Fibroblast of lung (primary cell): ENCODE results near the gene THRA. TPM values are rescaled to one million over a fixed set of nuclear protein-coding genes. Genes with fewer than 3 reads are reported as not detected.

Experiments
- DNase-seq, 2 donors: peaks; one replicate each; pipeline versions ENCODE4 v3.0.0 to v3.0.0-alpha.2; 2010; ENCODE audit warnings: low read depth in 2 of 2
- H2AFZ ChIP-seq: 2 replicates; pipeline ENCODE4 v1.5.1; 2012; ENCODE audit warnings: low read length, control low read depth, inconsistent platforms
- H3K27ac ChIP-seq: 2 replicates; pipeline ENCODE4 v1.5.1; 2011; ENCODE audit warnings: low read length, control low read depth; ENCODE audit not compliant: insufficient read depth
- H3K27me3 ChIP-seq: 2 replicates; pipeline ENCODE4 v1.5.1; 2011; ENCODE audit warnings: mild to moderate bottlenecking, low read length; ENCODE audit not compliant: control insufficient read depth, insufficient read depth
- H3K36me3 ChIP-seq: 2 replicates; pipeline ENCODE4 v1.5.1; 2011; ENCODE audit warnings: low read length; ENCODE audit not compliant: control insufficient read depth, insufficient read depth
- H3K4me1 ChIP-seq: 2 replicates; pipeline ENCODE4 v1.5.1; 2011; ENCODE audit warnings: low read length; ENCODE audit not compliant: control insufficient read depth, insufficient read depth; ENCODE audit errors: extremely low read depth
- H3K4me2 ChIP-seq: 2 replicates; pipeline ENCODE4 v1.5.1; 2011; ENCODE audit warnings: low read length, control low read depth; ENCODE audit not compliant: insufficient read depth; ENCODE audit errors: extremely low read depth
- H3K4me3 ChIP-seq, 4 experiments: fragments of 200-600 bp in 1 of 4; sonication (generic) in 1 of 4; replicated peaks in 1 of 4; 2 replicates each; pipeline ENCODE4 v1.5.1; 2011 to 2016; ENCODE audit warnings: low read length in 4 of 4, low read depth in 3 of 4, mild to moderate bottlenecking in 3 of 4, control low read depth in 2 of 4, inconsistent platforms in 1 of 4, mixed read lengths in 1 of 4; ENCODE audit not compliant: insufficient read depth in 1 of 4; ENCODE audit errors: control extremely low read depth in 1 of 4
- H3K79me2 ChIP-seq: 2 replicates; pipeline ENCODE4 v1.5.1; 2012; ENCODE audit warnings: mild to moderate bottlenecking, low read length, inconsistent platforms; ENCODE audit not compliant: control insufficient read depth, insufficient read depth
- H3K9ac ChIP-seq: 2 replicates; pipeline ENCODE4 v1.5.1; 2011; ENCODE audit warnings: mild to moderate bottlenecking, low read length, control low read depth; ENCODE audit not compliant: insufficient read depth
- H3K9me3 ChIP-seq: 2 replicates; pipeline ENCODE4 v1.5.1; 2012; ENCODE audit warnings: low read depth, low read length; ENCODE audit not compliant: control insufficient read depth, insufficient read depth
- H4K20me1 ChIP-seq: 2 replicates; pipeline ENCODE4 v1.5.1; 2011; ENCODE audit warnings: low read length; ENCODE audit not compliant: control insufficient read depth, insufficient read depth; ENCODE audit errors: extremely low read depth
- EZH2 ChIP-seq: IDR thresholded peaks from 2 replicates; pipeline ENCODE4 v1.5.1; 2012; ENCODE audit warnings: low read length, control low read depth, mild to moderate bottlenecking; ENCODE audit errors: missing control alignments
- polyA plus RNA-seq, 2 donors: library from polyadenylated mRNA; depleted of rRNA in 1 of 2; stranded (reverse) in 1 of 2; unstranded in 1 of 2; fragments of >200 nt; gene quantifications; 2 replicates each; pipeline ENCODE4 v1.2.1, GENCODE V29; 2011 to 2012; ENCODE audit warnings: missing spikeins in 1 of 2
- total RNA-seq: library from RNA; depleted of rRNA; stranded (reverse); fragments of >200 nt; gene quantifications from 2 replicates; pipeline ENCODE4 v1.2.1, GENCODE V29; 2014
- TF ChIP-seq, protein P1 (sequence below), 2 donors: IDR thresholded peaks in 1 of 2; conservative IDR thresholded peaks in 1 of 2; 1 replicate in 1 of 2; 2 replicates in 1 of 2; pipeline ENCODE4 v1.5.1; 2011 to 2012; ENCODE audit warnings: low read length in 2 of 2, control low read depth in 1 of 2, inconsistent platforms in 1 of 2, low read depth in 1 of 2, mild to moderate bottlenecking in 1 of 2

THRA gene
- total and polyA plus RNA-seq, 2 donors (not counting 1 experiment from before 2014, with no cell fraction given): 27.2 to 52.8 TPM

DNA sequence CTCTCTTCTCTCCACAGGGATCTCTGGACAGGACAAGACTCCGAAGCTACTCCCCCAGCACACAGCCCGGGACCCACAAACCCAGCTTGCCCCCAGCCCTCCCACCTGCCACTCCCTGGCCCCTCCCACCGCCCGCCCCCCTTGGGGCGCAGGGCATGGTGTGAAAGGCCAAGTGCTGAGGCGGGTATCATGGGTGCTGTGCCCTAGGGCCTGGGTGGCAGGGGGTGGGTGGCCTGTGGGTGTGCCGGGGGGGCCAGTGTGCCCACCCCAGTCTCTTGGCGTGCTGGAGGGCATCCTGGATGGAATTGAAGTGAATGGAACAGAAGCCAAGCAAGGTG lies 11.4 kb downstream of the THRA start:
- Histone ChIP-seq H3K27ac (no peak overlapping the region), H3K4me1 (peaks cover 34% of the 10 kb centered on the region), H4K20me1 (no peaks in the 10 kb centered on the region), H3K9ac (no peak overlapping the region), H3K79me2 (peaks cover 9% of the 10 kb centered on the region), H3K36me3 (peaks cover 8% of the 10 kb centered on the region), H3K27me3 (no peaks in the 10 kb centered on the region), H2AFZ (no peak overlapping the region), H3K4me3 (no peak overlapping the region), H3K4me2 (no peak overlapping the region), H3K9me3 (no peaks in the 10 kb centered on the region)
- TF ChIP-seq, protein P1, sequence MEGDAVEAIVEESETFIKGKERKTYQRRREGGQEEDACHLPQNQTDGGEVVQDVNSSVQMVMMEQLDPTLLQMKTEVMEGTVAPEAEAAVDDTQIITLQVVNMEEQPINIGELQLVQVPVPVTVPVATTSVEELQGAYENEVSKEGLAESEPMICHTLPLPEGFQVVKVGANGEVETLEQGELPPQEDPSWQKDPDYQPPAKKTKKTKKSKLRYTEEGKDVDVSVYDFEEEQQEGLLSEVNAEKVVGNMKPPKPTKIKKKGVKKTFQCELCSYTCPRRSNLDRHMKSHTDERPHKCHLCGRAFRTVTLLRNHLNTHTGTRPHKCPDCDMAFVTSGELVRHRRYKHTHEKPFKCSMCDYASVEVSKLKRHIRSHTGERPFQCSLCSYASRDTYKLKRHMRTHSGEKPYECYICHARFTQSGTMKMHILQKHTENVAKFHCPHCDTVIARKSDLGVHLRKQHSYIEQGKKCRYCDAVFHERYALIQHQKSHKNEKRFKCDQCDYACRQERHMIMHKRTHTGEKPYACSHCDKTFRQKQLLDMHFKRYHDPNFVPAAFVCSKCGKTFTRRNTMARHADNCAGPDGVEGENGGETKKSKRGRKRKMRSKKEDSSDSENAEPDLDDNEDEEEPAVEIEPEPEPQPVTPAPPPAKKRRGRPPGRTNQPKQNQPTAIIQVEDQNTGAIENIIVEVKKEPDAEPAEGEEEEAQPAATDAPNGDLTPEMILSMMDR (conservative IDR thresholded peaks at IDR 0.05 in 1 of 2, IDR thresholded peaks at IDR 0.05 in 1 of 2; ENCODE audit: low read depth in 1 of 2, low read length in 2 of 2): no peak
- TF ChIP-seq EZH2: no peak
- no peak for DNase-seq

DNA sequence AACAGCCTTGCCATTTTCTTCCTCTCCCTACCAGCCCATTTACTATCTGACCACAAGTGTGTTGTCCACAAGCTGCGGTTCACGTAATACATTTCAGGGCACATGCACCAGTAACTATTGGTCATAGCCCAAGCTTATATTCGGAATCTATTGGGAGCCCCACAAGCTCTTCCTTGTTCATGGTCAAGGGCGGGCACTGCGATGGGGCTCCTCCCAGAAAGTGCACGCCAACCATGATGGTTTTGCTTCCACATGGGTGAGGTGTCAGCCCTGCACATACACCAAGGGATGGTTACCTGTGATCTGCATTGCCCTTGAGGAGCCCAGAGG lies 12.1 kb downstream of the THRA start:
- TF ChIP-seq, protein P1 (conservative IDR thresholded peaks at IDR 0.05 in 1 of 2, IDR thresholded peaks at IDR 0.05 in 1 of 2; ENCODE audit: low read depth in 1 of 2, low read length in 2 of 2): no peak
- no peak for TF ChIP-seq EZH2
- Histone ChIP-seq H3K79me2 (peaks cover 4% of the 10 kb centered on the region), H3K4me3 (no peak overlapping the region), H3K27ac (no peak overlapping the region), H3K4me1 (peaks cover 28% of the 10 kb centered on the region), H3K9me3 (no peaks in the 10 kb centered on the region), H3K27me3 (no peaks in the 10 kb centered on the region), H3K9ac (no peak overlapping the region), H2AFZ (no peak overlapping the region), H3K36me3 (peaks cover 8% of the 10 kb centered on the region), H3K4me2 (no peak overlapping the region), H4K20me1 (no peaks in the 10 kb centered on the region)
- peak in 1 of 2 donors; percentile 43 for DNase-seq

DNA sequence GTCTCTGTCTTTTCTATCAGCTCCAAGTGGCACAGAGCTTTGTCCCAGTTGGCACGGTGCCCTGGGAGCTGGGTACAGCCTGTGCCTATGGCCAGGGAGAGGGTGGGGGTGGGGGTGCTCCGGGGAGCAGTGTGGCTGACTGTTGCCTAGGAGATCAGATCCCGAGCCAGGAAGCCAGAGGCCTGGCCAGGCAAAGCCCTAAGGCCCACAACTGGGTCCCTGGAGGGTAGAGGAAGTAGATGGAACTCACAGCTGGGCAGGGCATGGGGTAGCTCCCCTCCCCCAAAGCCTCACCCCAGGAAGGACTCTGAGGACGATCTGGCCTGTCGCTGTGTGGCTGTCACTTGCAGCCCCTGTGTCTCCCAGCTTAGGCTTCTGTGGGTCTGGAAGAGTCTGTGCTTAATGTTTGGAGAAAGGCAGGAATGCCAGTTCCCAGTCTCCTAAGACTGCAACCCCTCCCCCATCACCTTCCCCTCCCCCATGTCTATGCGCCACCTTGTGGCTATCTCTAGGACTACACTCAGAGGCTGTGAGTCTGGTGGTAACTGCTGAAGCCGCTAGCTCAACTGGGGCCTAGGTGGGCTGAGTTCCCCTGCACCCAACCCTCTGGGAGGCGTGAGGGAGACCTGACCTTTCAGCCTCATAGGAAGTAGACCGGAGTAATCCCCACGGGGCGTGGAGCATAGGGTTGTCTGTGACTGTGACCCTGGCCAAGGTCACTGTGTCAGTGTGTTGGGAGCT lies 12.6 kb downstream of the THRA start:
- H4K20me1 ChIP-seq: no peaks in the 10 kb centered on the region
- peaks cover 8% of the 10 kb centered on the region for H3K36me3 ChIP-seq
- DNase-seq: peak in 1 of 2 donors; percentile 75
- H2AFZ ChIP-seq: no peak overlapping the region
- TF ChIP-seq, protein P1 (conservative IDR thresholded peaks at IDR 0.05 in 1 of 2, IDR thresholded peaks at IDR 0.05 in 1 of 2; ENCODE audit: low read depth in 1 of 2, low read length in 2 of 2): peak; percentile 87 to 94
- TF ChIP-seq EZH2: no peak
- no peak overlapping the region for H3K4me3 ChIP-seq
- no peaks in the 10 kb centered on the region for H3K27me3 ChIP-seq
- no peak overlapping the region for H3K4me2 ChIP-seq
- H3K79me2 ChIP-seq: peaks cover 4% of the 10 kb centered on the region
- H3K9me3 ChIP-seq: no peaks in the 10 kb centered on the region
- peaks cover 27% of the 10 kb centered on the region for H3K4me1 ChIP-seq
- peak overlapping the region; percentile 27 for H3K9ac ChIP-seq
- peak overlapping the region; percentile 61 for H3K27ac ChIP-seq
